DND-41 (cell line): ENCODE measurements around the gene PARN.

Experiments
- CTCF ChIP-seq: IDR thresholded peaks from 2 replicates; pipeline ENCODE4 v1.5.1; 2012; ENCODE audit warnings: borderline replicate concordance, low read length, moderate library complexity, mild to moderate bottlenecking; ENCODE audit not compliant: poor library complexity, severe bottlenecking; ENCODE audit errors: extremely low read depth
- EZH2 ChIP-seq: IDR thresholded peaks from 3 replicates; pipeline ENCODE4 v1.6.1; 2012; ENCODE audit warnings: borderline replicate concordance, low read depth, mild to moderate bottlenecking, moderate library complexity, low read length, inconsistent platforms; ENCODE audit not compliant: severe bottlenecking

GRCh38 chr16:14510581-14510938, 119.5 kb downstream of the PARN start:
- TF ChIP-seq CTCF = no peak
- no peak for TF ChIP-seq EZH2
